BJ (cell line): ENCODE results near the gene TEX261. TPM values are rescaled to one million over a fixed set of nuclear protein-coding genes. Genes with fewer than 3 reads are reported as not detected.

Experiments
- CTCF ChIA-PET: fragments of 350-600 bp; formaldehyde crosslinking; extraction: SDS; loops from one replicate; lab custom pipeline; 2021; ENCODE audit warnings: antibody characterized with exemption, inconsistent platforms; lab: Yijun Ruan, JAX
- POLR2A ChIA-PET: fragments of 300-600 bp; sonication (Branson Sonifier 250); formaldehyde crosslinking; extraction: SDS; loops from one replicate; lab custom pipeline; 2021; ENCODE audit warnings: antibody characterized with exemption; lab: Charles Lee
- DNase-seq: peaks from one replicate; pipeline ENCODE4 v3.0.0-alpha.2; 2011; ENCODE audit warnings: low read depth
- H3K27me3 ChIP-seq: 2 replicates; pipeline ENCODE4 v1.6.0; 2011; ENCODE audit warnings: low read length; ENCODE audit not compliant: control insufficient read depth, insufficient read depth
- H3K36me3 ChIP-seq: 2 replicates; pipeline ENCODE4 v1.5.1; 2011; ENCODE audit warnings: low read length; ENCODE audit not compliant: control insufficient read depth, insufficient read depth
- H3K4me3 ChIP-seq: 2 replicates; pipeline ENCODE4 v1.5.1; 2011; ENCODE audit warnings: low read depth, mild to moderate bottlenecking, control low read depth, low read length
- CTCF ChIP-seq: IDR thresholded peaks from 2 replicates; pipeline ENCODE4 v1.5.1; 2011; ENCODE audit warnings: low read depth, mild to moderate bottlenecking, control low read depth, inconsistent platforms, low read length, moderate library complexity; ENCODE audit not compliant: insufficient read depth
- polyA plus RNA-seq: library from polyadenylated mRNA; depleted of rRNA; stranded (reverse); fragments of >200 nt; gene quantifications from 2 replicates; pipeline ENCODE4 v1.2.3, GENCODE V29; 2011

Gene TEX261
- polyA plus RNA-seq, 1 experiment, result 83.2 TPM

- ChIA-PET CTCF (interaction anchor here (0.6 to 4.4 kb wide), 22 partner anchors 11 to 643 kb away, joined by 3 to 327 read pairs (median 6); partner anchors contain the start of gene ATP6V1B1), POLR2A (no interaction called here)
- Histone ChIP-seq H3K4me3 (no peak overlapping the region), H3K27me3 (no peaks in the 10 kb centered on the region), H3K36me3 (no peaks in the 10 kb centered on the region)
- TF ChIP-seq CTCF, result peak; percentile 81
- DNase-seq, result no peak
Observed at GRCh38 chr2:70946832-70947442, 47.7 kb downstream of the TEX261 start.

GRCh38 chr2:70944111-70944690 lies 50.5 kb downstream of the TEX261 start:
- H3K36me3 ChIP-seq, result no peaks in the 10 kb centered on the region
- no peaks in the 10 kb centered on the region for H3K27me3 ChIP-seq
- ChIA-PET POLR2A (no interaction called here), CTCF (interaction anchor here (0.8 to 6.8 kb wide), 3 partner anchors 24 to 73 kb away, joined by 3 to 46 read pairs (median 6); no protein-coding TSS in a partner anchor)
- no peak overlapping the region for H3K4me3 ChIP-seq
- no peak for TF ChIP-seq CTCF
- no peak for DNase-seq

DNA sequence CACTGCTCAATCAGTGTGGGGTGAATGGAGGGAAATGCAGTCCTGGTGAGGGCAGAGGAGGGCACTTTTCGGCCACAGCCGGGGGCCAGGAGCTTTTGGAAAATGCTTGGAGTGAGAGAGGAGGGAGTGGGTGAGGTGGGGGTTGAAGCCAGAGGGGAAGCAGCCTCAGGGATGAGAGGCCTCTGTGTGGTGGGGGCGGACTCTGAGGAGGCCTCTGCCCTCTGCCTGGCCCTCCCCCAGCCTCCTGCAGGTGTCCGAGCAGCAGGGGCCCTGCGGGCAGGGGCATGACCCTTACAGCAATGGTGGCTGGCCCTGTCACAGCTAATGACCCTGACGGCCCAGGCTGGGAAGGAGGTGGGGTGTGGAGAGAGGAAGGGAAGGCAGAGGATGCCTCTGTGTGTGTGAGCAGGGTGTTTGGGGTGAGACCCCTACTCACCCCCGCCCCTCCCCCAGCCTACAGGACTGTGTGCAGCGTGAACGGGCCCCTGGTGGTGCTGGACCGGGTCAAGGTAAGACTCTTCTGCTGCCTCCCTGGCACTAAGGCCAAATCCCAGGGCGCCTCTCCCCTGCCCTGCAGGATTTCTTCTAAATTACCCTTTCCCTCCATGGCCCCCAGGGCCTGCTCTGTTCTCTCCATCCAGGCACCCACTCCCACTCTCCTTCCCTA lies 51.3 kb downstream of the TEX261 start:
- ChIA-PET POLR2A (no interaction called here), CTCF (interaction anchor here (0.6 to 6.8 kb wide), 4 partner anchors 19 to 72 kb away, joined by 3 to 46 read pairs (median 4); no protein-coding TSS in a partner anchor)
- no peak for DNase-seq

GRCh38 chr2:70942396-70943204 lies 52.1 kb downstream of the TEX261 start:
- Histone ChIP-seq H3K27me3 (no peaks in the 10 kb centered on the region), H3K4me3 (no peak overlapping the region), H3K36me3 (no peaks in the 10 kb centered on the region)
- ChIA-PET POLR2A (no interaction called here), CTCF (interaction anchor here (1.8 to 6.8 kb wide), 2 partner anchors 22 to 72 kb away, joined by 6 to 46 read pairs; no protein-coding TSS in a partner anchor)
- DNase-seq, result no peak
- TF ChIP-seq CTCF, result no peak

More for the DNA sequence above, 51.3 kb downstream of the TEX261 start:
- no peak for TF ChIP-seq CTCF
- H3K27me3 ChIP-seq, result no peaks in the 10 kb centered on the region
- H3K36me3 ChIP-seq, result no peaks in the 10 kb centered on the region
- no peak overlapping the region for H3K4me3 ChIP-seq
